SU-DHL-6 (cell line): ENCODE measurements around the gene SLC39A11.

Experiments
- CTCF ChIP-seq: fragments of 200-600 bp; sonication (generic); IDR thresholded peaks from one replicate; pipeline ENCODE4 v1.5.1; 2017; ENCODE audit warnings: antibody characterized with exemption, mild to moderate bottlenecking, low read length, moderate library complexity; ENCODE audit not compliant: insufficient read depth, poor library complexity, severe bottlenecking
- EZH2phosphoT487 ChIP-seq: fragments of 200-600 bp; sonication (generic), shearing (Covaris generic); conservative IDR thresholded peaks from 2 replicates; pipeline ENCODE4 v1.6.1; 2018; ENCODE audit warnings: mild to moderate bottlenecking, antibody characterized with exemption, low read length, moderate library complexity, mixed read lengths

- no peak for TF ChIP-seq CTCF
- TF ChIP-seq EZH2phosphoT487 = no peak
These were observed 485.8 kb downstream of the SLC39A11 start for GRCh38 chr17:72606656-72607055.
